SU-DHL-6 (cell line): ENCODE results near the gene WNT9A.

Source experiments
- EZH2phosphoT487 ChIP-seq: fragments of 200-600 bp; sonication (generic), shearing (Covaris generic); conservative IDR thresholded peaks from 2 replicates; pipeline ENCODE4 v1.6.1; 2018; ENCODE audit warnings: mild to moderate bottlenecking, antibody characterized with exemption, low read length, moderate library complexity, mixed read lengths
- TF ChIP-seq, protein P1 (sequence below): fragments of 200-600 bp; sonication (generic); IDR thresholded peaks from one replicate; pipeline ENCODE4 v1.5.1; 2017; ENCODE audit warnings: antibody characterized with exemption, mild to moderate bottlenecking, low read length, moderate library complexity; ENCODE audit not compliant: insufficient read depth, poor library complexity, severe bottlenecking

DNA sequence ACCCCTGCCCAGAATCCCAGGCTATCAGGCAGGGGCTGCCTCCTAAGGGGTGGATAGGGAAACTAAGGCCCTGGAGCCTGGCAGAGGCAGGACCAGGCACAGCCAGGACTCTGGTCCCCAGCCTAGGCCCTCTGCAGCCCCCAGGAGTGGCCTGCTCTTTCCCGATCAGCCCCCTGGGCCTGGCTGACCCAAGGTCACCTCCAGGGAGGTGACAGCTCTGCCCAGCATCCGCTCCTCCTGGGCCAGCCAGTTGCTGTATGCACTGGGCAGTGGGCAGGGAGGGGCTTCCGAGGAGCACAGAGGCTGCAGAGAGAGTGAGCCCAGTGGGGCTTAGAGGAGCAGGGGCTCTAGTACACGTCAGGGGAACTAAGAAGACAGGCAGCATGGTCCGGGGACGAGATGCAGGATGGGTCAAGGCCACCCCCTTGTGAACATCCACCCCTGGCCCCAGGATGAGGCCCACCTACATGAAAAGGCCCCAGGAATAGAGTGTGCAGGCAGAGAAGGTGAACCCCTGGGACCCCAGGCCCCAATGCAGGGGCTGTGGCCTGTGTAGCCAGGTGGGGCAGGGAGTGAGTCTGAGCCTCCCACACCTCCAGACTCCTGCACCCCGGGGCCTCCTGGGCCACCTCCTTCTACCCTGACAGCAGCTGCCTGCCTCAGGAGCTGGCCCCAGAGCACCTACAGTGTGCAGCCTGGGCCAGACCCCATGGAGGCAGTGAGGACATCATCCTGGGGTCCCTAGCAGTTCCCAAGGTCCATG is 32.8 kb downstream of the WNT9A start:
- TF ChIP-seq, protein P1, sequence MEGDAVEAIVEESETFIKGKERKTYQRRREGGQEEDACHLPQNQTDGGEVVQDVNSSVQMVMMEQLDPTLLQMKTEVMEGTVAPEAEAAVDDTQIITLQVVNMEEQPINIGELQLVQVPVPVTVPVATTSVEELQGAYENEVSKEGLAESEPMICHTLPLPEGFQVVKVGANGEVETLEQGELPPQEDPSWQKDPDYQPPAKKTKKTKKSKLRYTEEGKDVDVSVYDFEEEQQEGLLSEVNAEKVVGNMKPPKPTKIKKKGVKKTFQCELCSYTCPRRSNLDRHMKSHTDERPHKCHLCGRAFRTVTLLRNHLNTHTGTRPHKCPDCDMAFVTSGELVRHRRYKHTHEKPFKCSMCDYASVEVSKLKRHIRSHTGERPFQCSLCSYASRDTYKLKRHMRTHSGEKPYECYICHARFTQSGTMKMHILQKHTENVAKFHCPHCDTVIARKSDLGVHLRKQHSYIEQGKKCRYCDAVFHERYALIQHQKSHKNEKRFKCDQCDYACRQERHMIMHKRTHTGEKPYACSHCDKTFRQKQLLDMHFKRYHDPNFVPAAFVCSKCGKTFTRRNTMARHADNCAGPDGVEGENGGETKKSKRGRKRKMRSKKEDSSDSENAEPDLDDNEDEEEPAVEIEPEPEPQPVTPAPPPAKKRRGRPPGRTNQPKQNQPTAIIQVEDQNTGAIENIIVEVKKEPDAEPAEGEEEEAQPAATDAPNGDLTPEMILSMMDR: no peak
- no peak for TF ChIP-seq EZH2phosphoT487
